ENCODE measurements around the gene TPH1.

TPH1 gene

DNA sequence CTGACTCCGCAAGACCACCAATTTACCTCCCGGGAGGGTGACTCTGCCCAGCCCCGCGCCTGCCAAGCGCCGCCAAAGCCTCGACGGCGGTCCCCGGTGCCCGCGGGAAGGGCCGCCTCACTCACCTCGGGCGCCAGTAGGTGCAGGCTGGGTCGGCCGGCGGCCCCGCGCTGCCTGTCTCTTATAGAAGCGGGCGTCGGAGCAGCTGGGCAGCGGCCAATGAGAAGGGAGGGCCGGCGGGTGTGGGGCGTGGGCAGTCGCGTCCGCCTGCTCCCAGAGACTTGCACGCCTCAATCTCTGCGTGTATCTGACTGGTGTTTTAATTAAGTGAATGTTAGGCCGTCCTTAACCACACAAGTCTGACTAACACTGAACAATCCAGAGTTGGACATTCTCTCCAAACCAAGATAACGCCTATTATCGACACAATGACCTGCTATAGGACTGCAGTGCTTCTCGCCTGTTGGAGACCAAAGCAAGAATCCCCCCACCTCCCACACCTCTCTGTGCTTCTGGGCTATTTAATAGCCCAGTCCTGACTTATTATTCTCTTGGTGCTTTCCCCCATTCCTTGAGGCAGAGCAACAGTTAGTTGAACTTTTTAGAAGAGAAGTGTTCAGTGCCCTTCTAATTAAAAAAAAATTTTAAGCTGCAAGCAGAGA lies at the start of gene TPH1:
TSS of gene TPH1 (minus strand) at position 154 of the 662 bp plus-strand sequence. CDS start 5,507 bp downstream, outside the sequence.
- no peak for DNase-seq (ENCODE audit: low read depth in 2 of 2)

DNA sequence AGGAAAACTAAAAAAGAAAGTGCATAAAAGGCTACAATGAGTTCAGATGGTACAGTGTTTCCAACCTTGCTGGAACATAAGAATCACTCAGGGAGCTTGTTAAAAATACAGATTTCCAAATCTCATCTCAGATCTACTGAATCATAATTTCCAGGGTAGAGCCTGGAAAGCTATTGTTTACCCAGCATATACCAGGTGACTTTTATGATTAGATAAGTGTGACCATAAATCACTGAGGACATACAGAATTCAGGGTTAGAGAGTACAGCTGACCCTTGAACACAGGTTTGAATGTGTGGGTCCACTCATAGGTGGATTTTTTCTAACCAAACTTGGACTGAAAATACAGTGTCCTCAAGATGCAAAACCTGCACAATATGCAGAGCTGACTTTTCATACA lies 47.9 kb upstream of the TPH1 start:
- no peak for DNase-seq (ENCODE audit: low read depth in 2 of 2)

DNA sequence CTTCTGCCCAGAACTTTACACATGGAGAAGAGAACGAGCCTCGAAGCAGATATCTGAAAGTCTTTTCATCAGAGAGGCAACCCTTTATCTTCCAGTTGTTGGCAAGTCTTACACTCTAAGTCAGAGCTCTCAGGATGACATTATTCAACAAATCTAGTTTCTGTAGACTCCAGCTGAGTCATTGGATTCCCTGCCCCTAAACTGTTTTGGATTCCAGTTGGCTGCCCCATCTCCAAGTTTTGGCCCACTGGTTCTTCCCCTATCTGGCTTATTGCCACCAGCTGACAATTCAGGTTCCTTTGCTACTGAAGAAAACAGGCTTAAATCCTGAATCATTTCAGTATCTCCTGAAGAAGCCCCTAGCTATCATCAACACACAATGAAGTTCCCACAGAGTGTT lies 45.7 kb upstream of the TPH1 start:
- no peak for DNase-seq (ENCODE audit: low read depth in 2 of 2)

DNA sequence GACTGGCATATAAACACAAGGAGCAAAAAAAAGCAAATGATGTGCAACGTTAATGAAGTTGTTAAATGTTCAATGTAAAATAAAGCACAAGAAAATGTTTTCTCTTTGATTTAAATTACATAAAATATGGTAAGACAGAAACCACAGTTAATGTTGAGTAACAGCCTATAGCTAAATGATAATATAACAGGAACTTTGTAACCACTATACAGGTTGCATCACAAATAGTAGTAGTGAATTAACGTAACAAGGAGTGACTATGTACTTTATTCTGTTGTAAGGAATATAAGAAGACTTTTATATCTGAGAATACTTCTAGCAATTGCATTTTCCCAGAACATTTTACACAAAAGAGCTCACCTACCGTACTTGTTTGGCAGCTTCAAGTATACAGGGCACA lies 42.9 kb upstream of the TPH1 start:
- DNase-seq (ENCODE audit: low read depth in 2 of 2): no peak

DNA sequence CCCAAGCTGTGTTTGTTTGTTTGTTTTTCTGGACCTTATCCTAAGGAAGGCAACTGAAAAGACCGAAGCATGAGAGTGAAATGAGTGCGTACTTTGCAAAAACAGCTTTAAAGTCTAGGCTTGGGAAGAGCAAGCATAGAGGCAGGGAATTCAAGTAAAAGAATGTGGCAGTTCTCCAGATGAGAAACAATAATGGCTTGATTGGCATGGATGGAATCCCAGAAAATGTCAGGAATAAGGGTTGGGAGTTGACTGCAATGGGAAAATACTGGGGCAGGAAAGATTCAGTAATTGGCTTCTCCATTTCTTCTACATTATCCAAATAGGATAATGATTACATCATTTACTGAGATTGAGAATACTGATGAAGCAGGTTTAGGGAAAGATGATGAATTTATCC lies 42.3 kb upstream of the TPH1 start:
- no peak for DNase-seq (ENCODE audit: low read depth in 2 of 2)

DNA sequence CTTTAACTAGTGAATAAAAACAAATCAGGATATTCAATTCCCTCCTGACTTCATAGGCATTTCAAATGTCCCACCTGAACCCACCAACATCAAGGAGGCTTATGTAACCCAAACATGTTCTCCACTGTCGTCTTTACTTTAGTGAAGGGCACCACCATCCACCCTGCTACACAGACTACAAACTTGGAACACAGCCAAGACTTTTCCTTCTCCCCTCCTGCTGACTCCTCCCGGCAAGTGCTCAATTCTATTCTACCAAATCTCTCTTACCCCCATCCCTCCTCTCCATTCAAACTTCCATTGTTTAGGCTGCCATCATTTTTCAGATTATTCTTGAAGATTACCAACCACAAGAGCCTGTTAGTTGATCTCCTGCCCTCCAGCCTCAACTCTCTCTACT lies 35.5 kb upstream of the TPH1 start:
- no peak for DNase-seq (ENCODE audit: low read depth in 2 of 2)

DNA sequence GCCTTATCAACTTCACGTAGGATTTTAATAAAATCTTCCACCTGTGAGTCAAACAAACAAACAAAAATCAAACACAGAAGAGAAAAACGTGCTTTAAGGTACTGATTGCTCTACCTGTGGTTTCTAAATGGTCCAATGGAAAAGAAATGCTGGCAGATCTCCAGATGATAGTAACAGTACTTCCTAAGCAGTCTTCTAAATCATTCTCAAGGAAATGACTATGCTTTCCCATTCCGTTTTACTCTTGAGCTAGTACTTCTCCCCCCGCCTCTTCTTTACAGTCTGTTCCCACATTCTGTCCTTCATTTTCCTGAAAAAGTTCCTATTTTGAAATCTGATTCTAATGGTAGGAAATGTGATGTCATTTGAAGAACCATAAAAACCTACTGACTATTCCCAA lies 34.4 kb upstream of the TPH1 start:
- DNase-seq (ENCODE audit: low read depth in 2 of 2): no peak

DNA sequence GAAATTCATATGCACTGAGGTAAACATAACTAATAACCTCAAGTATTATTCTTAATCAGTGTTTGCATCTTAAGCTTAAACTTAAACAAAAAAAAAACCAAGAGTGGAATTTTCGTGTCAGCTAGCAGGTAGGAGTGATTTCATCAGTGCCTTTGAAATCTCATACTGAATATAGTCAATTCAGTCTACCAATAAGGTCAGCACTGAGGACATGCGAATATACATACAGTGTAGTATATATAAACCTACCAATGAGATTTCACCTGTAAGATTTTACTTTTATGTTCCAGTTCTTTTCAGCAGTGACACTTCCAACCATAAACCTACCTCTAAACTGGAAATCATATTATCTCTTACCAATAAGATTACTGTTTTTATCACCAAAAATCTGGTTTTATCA lies 32.8 kb upstream of the TPH1 start:
- no peak for DNase-seq (ENCODE audit: low read depth in 2 of 2)

DNA sequence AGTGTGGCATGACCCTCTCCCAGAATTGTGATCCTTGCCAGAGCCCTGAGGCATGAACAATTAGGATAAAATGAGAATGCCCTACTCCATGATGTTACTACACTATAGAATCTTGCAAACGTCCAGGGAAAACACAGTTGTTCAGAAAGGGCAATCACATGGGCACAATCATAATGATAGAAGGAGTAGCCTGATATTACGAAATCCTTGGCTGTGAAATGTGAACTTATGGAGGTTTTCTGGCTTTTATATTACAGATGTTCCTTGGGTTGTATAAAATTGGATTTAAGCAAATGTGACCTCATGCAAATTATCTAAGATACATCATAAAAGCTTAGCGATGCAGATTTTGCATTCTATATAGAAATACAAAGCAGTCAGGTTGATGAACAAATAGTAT lies 29.4 kb upstream of the TPH1 start:
- no peak for DNase-seq (ENCODE audit: low read depth in 2 of 2)

DNA sequence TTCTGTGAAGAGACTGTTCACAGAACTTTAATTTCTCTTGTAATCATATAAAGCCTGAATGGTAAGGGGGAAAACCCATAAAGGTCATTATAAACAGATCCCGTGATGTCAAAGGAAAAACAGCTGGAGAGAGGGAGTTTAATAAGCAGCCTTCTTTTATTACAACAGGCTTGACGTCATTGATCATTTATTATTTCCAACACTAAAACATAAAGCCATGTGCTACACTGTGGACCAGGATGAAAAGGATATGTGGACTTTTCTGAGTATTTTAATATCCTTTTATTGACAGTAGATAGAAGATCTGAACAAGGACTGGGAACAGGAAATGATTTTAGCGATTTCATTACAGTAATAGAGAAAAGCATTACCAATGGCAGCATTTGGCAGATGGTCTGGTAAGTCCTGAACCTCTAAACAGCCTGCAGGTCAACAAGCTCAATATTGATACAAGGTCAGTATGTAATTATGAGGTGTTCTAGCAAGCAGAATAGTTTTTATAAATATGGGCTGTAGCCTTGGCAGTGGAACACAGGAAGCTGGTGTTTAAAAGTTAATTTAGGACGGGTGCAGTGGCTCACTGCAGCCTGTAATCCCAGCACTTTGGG lies 25.1 kb upstream of the TPH1 start:
- no peak for DNase-seq (ENCODE audit: low read depth in 2 of 2)

DNA sequence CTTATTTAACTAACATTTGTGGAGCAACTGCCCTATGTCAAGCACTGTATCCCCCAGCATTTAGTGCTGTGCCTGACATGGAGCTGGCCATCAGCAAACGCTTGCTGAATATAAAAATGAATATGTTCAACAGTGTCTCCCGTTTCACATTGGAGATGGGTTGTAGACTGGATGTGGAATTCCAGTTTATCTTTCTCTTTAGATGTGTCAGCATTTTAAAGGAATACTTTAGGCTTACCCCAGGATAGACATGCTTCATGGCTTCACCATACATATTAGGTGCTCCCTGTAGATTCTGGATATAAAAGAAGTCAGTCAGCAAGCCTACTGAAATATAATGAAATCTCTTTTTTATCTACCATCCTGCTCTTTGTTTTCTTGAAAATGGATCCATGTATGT lies 21.3 kb upstream of the TPH1 start:
- DNase-seq (ENCODE audit: low read depth in 2 of 2): no peak

DNA sequence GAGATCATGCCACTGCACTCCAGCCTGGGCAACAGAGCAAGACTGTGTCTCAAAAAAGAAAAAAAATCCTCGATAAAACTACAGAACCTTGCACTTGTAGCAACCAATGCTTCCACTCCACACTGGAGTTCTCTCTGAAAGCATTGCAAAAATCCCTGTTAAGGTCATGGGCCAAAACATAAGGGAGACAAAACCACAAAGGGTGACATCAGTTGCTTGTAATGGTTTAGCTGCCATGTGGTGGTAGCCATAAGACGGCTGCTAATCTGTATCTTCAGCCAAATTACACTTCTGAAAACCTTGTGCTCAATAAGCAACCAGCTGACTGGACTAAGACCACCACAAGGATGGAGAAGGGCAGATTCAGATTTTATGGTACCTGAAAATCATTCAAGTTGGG lies 20.6 kb upstream of the TPH1 start:
- no peak for DNase-seq (ENCODE audit: low read depth in 2 of 2)

DNA sequence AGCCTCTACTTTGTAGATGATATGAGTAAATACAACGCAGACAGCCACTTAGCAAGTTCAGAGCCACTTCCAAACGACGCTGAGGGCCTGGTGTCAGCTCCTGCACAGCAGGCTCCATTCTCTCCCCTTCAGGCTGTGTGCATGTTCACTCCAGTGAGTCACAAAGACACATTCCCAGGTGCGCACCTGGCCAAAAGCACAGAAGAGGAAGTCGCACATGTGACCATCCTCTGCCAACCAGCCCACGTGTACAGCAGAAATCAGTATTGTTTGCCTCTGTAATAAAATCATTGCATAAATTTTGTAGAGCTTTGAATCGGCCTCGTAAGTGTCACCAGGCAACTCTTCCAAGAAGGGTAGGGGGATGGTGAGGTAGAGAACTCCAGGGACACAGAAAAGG lies 19.5 kb upstream of the TPH1 start:
- DNase-seq (ENCODE audit: low read depth in 2 of 2): no peak

DNA sequence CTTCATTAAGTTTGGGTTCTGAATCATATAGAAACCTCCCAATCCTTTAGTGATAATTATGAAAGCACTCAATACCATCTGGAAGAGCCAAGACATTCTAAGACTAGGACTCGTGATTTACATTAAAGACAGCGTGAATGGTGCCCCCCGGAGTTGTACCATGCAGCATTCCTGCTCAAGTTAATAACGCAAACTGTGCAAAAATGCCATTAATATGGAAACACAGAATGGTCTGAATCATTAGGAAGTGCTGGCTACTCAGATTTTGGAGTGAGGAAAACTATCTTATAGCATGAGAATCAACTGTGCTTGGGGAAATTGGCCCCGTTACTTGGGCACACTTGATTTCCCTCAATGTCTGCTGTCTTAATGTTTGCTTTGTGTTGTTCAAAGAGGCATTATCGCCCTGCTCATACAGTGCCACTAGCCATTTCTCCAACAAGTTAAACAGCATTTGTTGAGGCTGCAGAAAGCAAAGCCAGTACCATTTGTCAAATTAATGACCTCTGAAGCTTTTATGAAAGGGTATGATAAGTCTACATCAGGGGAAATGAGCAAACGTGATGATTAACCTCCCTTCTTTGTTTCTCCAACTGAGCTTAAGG lies 18.5 kb upstream of the TPH1 start:
- no peak for DNase-seq (ENCODE audit: low read depth in 2 of 2)

DNA sequence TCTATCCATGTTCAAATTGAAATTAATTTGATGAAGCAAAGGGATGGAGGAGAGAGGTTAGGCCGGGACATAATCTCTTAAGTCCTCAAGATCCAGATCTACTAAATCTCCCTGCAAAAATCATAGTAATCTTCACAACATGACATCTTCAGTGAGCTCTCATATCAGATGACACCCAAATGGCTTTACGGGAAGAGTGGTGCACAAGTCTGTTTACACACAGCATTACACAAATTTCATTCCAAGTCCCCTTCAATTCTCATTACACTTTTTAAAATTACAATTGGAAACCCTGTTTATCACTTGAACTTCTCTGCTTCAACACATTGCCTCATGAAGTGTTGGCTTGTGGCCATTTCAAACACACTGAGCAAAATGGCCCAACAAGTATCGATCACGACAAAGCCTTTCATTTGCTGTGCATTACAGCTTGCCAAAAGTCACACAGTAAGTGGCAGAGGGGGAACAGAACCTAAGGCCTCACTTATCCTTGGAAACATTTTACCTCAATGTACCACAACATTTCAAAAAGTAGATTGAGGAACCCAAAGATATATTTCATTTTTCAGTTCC lies 17.9 kb upstream of the TPH1 start:
- no peak for DNase-seq (ENCODE audit: low read depth in 2 of 2)

DNA sequence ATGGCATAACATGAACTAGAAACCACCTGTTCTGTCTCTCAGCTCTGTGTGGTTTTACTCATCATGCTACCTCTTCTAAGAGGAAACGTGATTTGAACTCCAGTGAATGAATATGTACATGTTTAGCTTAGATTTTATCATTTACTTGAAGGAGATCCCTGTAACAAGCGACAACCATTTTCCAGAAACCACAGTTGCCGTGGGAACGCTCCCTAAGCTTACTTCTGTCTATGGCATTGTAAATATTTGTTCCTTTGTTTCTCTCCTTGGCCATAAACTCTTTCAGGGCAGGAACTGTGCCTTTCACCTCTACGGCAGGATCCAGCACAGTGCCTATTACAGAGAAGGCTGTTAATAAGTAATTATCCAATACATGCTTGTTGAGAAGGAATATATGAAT lies 17.1 kb upstream of the TPH1 start:
- no peak for DNase-seq (ENCODE audit: low read depth in 2 of 2)

DNA sequence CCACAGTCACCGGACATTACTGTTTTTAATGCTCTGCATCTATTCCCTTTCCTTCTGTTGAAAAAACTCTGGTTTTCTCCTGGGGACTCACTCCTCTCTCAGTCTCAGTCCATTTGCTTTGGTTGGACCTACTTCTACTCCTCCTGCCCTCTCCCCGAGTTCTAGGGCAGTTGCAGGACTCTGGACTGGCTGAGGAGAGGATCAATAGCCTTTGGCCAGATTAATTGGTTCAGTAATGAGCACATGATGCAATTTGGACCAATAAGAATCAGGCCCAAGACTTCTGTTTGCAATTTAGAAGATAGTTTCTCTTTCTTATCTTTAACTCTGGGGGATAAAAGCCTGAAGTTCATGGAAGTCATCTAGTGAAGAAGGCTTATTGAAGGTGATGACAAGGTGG lies 15.3 kb upstream of the TPH1 start:
- DNase-seq (ENCODE audit: low read depth in 2 of 2): no peak

DNA sequence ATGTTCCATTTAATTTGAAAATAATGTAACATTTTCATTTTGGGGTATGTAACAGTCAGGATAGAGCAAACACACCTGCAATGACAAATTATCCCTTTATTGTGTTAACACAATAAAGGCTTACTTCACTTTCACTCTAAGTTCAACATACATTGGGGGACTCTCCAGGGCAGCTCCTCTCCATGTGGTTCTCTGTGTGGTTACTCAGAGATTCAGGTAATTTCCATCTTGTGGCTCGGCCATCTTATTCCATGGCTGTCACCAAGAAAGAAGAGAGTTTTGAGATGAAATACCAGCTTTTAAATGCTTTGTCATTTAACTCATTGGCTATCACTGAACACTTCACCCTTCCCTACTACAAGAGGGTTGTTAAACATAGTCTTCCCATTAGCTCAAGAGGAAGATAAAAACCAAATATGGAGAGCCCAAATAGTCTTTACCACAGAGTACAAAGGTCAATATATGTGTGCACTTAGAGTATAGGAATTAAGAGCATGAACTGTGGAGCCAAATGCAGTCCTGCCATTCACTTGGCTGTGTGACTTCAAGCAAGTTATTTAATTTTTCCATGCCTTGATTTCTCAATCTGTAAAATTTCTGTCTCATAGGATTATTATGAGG lies 10.6 kb upstream of the TPH1 start:
- DNase-seq (ENCODE audit: low read depth in 2 of 2): no peak

DNA sequence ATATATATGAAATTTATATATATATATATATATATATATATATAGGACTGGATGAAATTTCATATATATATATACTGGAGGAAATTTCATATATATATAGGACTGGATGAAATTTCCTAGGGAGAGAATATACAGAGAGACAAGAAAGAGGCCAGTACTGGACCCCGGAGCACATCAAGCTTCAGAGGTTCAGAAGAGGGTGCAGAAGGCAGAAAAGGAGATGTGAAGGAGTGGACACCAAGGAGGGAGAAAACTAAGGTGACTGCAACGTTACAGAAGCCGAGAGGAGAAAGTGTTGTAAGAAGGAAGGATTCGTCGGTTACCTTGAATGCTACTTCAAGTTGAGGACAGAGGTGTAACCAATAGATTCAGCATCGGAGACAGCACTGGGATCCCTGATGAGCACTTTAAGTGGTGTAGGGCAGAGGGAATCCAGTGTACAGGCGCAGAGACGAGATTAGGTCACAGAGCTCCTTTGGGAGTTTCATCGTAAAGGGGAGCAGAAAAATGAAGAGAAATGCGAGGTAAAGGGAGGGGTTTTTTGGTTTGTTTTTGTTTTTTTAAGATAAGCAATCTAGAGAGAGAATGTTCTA lies 8.5 kb upstream of the TPH1 start:
- no peak for DNase-seq (ENCODE audit: low read depth in 2 of 2)

DNA sequence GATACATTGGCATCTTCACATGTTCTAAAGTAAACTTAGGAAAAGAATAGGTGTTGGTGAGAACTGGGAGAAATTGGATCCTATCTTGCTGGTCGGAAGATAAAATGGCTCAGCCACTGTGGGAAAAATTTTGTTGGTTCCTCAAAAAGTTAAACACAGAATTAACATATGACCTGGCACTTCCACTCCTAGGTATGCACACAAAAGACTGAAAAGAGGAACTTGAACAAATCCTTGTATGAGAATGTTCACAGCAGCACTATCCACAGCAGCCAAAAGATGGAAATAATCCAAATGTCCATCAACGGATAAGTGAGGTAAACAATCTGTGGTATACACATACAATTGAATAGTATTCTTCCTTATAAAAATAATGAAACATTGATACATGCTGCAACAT lies 4.8 kb upstream of the TPH1 start:
- DNase-seq (ENCODE audit: low read depth in 2 of 2): no peak

DNA sequence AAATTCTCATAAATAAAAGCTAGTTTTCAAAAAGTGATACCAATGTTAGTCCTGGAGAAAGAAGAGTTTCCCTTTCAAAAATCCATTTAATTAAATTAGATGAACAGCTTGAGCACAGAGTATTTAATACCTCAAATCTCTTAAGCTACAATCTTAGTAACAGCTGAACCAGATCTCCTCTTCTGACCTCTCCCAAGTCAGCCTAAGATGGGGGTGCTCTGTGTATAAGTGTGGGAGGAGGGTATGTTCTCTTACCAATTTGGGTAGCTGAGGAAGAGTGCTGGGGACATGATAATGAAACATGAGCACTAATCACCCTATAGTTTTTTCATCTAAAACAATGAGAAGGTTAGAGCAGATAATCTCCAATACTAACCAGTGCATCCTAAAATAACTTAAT lies 9.6 kb downstream of the TPH1 start:
- no peak for DNase-seq (ENCODE audit: low read depth in 2 of 2)

DNA sequence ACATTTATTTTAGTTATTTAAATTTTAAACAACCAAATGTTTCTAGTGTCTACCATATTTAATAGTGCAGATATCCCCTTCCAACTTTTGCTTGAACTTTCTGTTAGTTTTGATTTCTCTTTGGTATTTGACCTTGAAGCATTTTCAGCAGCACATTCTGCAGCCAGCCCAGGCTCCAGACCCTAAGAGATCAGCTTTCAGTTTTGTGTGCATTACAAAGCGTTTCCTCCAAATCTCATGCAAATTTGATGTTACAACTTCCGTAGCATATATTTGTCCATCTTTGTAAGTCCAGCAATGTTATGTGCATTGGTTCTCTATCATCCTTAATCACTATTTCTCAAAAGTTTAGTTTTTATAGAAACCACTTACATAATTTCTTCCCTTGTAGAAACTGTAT lies 18.6 kb downstream of the TPH1 start:
- DNase-seq (ENCODE audit: low read depth in 2 of 2): no peak
